Right lung (tissue), 5 donors: ENCODE measurements around the gene KCP. TPM values are rescaled to one million over a fixed set of nuclear protein-coding genes. Genes with fewer than 3 reads are reported as not detected.
A peak's percentile ranks its signal among the peaks of the same experiment; 100 is the strongest.

Source experiments
- DNase-seq, 2 donors: peaks; one replicate each; pipeline ENCODE4 v3.0.0-alpha.2; 2013
- polyA plus RNA-seq, 5 donors: library from polyadenylated mRNA; unstranded; fragments of 120-200 nt; gene quantifications; one replicate each; pipeline versions ENCODE4 v1.2.1 to v1.2.3, GENCODE V29; 2013; ENCODE audit warnings: inconsistent platforms in 1 of 5, low replicate concordance in 1 of 5; ENCODE audit not compliant: insufficient read length in 5 of 5, insufficient read depth in 1 of 5

The KCP gene
- polyA plus RNA-seq, 5 donors = 4.9 to 9.6 (median 6.1) TPM

GRCh38 chr7:128887169-128888038 lies 23.1 kb downstream of the KCP start:
- no peak for DNase-seq

GRCh38 chr7:128886391-128887168 lies 23.9 kb downstream of the KCP start:
- DNase-seq = no peak

- no peak for DNase-seq
Measured at GRCh38 chr7:128885370-128886187, 24.9 kb downstream of the KCP start.

- DNase-seq = no peak
Measured at GRCh38 chr7:128884561-128885369, 25.7 kb downstream of the KCP start.

- peak; percentile 49 to 52 for DNase-seq
Measured at GRCh38 chr7:128883622-128884448, 26.7 kb downstream of the KCP start.

GRCh38 chr7:128882134-128882533 lies 28.4 kb downstream of the KCP start:
- DNase-seq = no peak

- no peak for DNase-seq
Measured at GRCh38 chr7:128881458-128882125, 28.9 kb downstream of the KCP start.

GRCh38 chr7:128880791-128881457 lies 29.6 kb downstream of the KCP start:
- no peak for DNase-seq

GRCh38 chr7:128879939-128880746 lies 30.4 kb downstream of the KCP start:
- DNase-seq = peak; percentile 31 to 46

GRCh38 chr7:128879461-128879938 lies 31.0 kb downstream of the KCP start:
- DNase-seq = no peak

GRCh38 chr7:128878226-128879105 lies 32.0 kb downstream of the KCP start:
- no peak for DNase-seq

GRCh38 chr7:128877756-128878120 lies 32.8 kb downstream of the KCP start:
- no peak for DNase-seq

GRCh38 chr7:128876978-128877755 lies 33.3 kb downstream of the KCP start:
- DNase-seq = no peak

GRCh38 chr7:128876586-128876977 lies 33.9 kb downstream of the KCP start:
- no peak for DNase-seq

GRCh38 chr7:128876127-128876526 lies 34.4 kb downstream of the KCP start:
- no peak for DNase-seq

- no peak for DNase-seq
Measured at GRCh38 chr7:128875523-128875948, 35.0 kb downstream of the KCP start.
